Endothelial cell of umbilical vein (primary cell): Measurements from ENCODE around the gene TRIM23. TPM values are rescaled to one million over a fixed set of nuclear protein-coding genes. Genes with fewer than 3 reads are reported as not detected.
"Not testable (repeated sequence)": the region's sequence is repeated elsewhere in the genome, so short reads cannot be mapped to it uniquely, and the experiment has no call there.

Source experiments
- BruUV-seq: library from RNA; stranded (reverse); fragments of 400-500 nt; replicated peaks from 2 replicates; lab custom pipeline; 2021; lab: Mats Ljungman, UMichigan
- CTCF ChIA-PET: fragments of 300-600, 350-600 bp; sonication (Branson Sonifier 250); formaldehyde crosslinking; loops from one replicate; lab custom pipeline; 2021; ENCODE audit warnings: antibody characterized with exemption, inconsistent platforms; lab: Charles Lee
- POLR2A ChIA-PET: fragments of 300-600, 350-600 bp; sonication (Branson Sonifier 250); formaldehyde crosslinking; loops from one replicate; lab custom pipeline; 2021; ENCODE audit warnings: antibody characterized with exemption, inconsistent platforms; lab: Charles Lee
- DNase-seq: peaks from one replicate; pipeline ENCODE4 v3.0.0-alpha.2; 2011; ENCODE audit warnings: low read depth, low spot score
- FAIRE-seq: peaks from 2 replicates; lab custom pipeline; 2011; peaks lifted over from hg19 to GRCh38; lab: Jason Lieb, UNC
- H2AFZ ChIP-seq: 2 replicates; pipeline ENCODE4 v1.6.0; 2012; ENCODE audit warnings: low read depth, low read length, control low read depth, inconsistent platforms
- H3K27ac ChIP-seq: 2 replicates; pipeline ENCODE4 v1.5.1; 2011; ENCODE audit warnings: low read depth, mild to moderate bottlenecking, control low read depth, low read length, moderate library complexity; ENCODE audit not compliant: insufficient read depth
- H3K27me3 ChIP-seq, 2 experiments: 2 replicates each; pipeline versions ENCODE4 v1.6.0 to v1.6.1; 2011; ENCODE audit warnings: low read length in 2 of 2, mixed read lengths in 1 of 2; ENCODE audit not compliant: control insufficient read depth in 2 of 2, insufficient read depth in 2 of 2
- H3K36me3 ChIP-seq, 2 experiments: 2 replicates in 1 of 2; 3 replicates in 1 of 2; pipeline ENCODE4 v1.5.1; 2011; ENCODE audit warnings: low read length in 2 of 2, mild to moderate bottlenecking in 1 of 2, moderate library complexity in 1 of 2; ENCODE audit not compliant: control insufficient read depth in 2 of 2, insufficient read depth in 2 of 2; ENCODE audit errors: extremely low read depth in 1 of 2
- H3K4me1 ChIP-seq: 3 replicates; pipeline ENCODE4 v1.5.1; 2011; ENCODE audit warnings: mild to moderate bottlenecking, low read length; ENCODE audit not compliant: control insufficient read depth, insufficient read depth; ENCODE audit errors: extremely low read depth
- H3K4me2 ChIP-seq: 2 replicates; pipeline ENCODE4 v1.6.1; 2011; ENCODE audit warnings: low read length, control low read depth, mixed read lengths; ENCODE audit not compliant: insufficient read depth
- H3K4me3 ChIP-seq, 3 experiments: fragments of 200-600 bp in 1 of 3; sonication (generic), shearing (Covaris generic) in 1 of 3; replicated peaks in 1 of 3; 2 replicates each; pipeline ENCODE4 v1.5.1; 2011 to 2016; ENCODE audit warnings: control low read depth in 3 of 3, low read length in 3 of 3, mild to moderate bottlenecking in 2 of 3, inconsistent platforms in 1 of 3, low read depth in 1 of 3, moderate library complexity in 1 of 3; ENCODE audit not compliant: insufficient read depth in 1 of 3
- H3K79me2 ChIP-seq: 2 replicates; pipeline ENCODE4 v1.6.0; 2012; ENCODE audit warnings: low read length, inconsistent platforms; ENCODE audit not compliant: control insufficient read depth, insufficient read depth
- H3K9ac ChIP-seq: replicated peaks from 2 replicates; pipeline ENCODE3; 2011; ENCODE audit warnings: low read length, control low read depth; ENCODE audit not compliant: insufficient read depth; ENCODE audit errors: extremely low read depth
- H3K9me1 ChIP-seq: replicated peaks from 3 replicates; pipeline ENCODE4 v1.6.0; 2011; ENCODE audit warnings: mild to moderate bottlenecking, low read length; ENCODE audit not compliant: control insufficient read depth, insufficient read depth; ENCODE audit errors: extremely low read depth
- H3K9me3 ChIP-seq: replicated peaks from 2 replicates; pipeline ENCODE4 v1.5.1; 2012; ENCODE audit warnings: low read length, inconsistent platforms; ENCODE audit not compliant: control insufficient read depth, insufficient read depth
- H4K20me1 ChIP-seq: replicated peaks from 2 replicates; pipeline ENCODE3; 2011; ENCODE audit warnings: mild to moderate bottlenecking, low read length; ENCODE audit not compliant: control insufficient read depth, insufficient read depth; ENCODE audit errors: extremely low read depth
- EZH2 ChIP-seq: IDR thresholded peaks from 2 replicates; pipeline ENCODE4 v1.6.1; 2012; ENCODE audit warnings: borderline replicate concordance, low read depth, mild to moderate bottlenecking, moderate library complexity, low read length, inconsistent platforms; ENCODE audit not compliant: severe bottlenecking
- FOS ChIP-seq: IDR thresholded peaks from 2 replicates; pipeline ENCODE4 v1.6.1; 2011; ENCODE audit warnings: mild to moderate bottlenecking, low read length, moderate library complexity, borderline replicate concordance; ENCODE audit not compliant: insufficient read depth
- GATA2 ChIP-seq: IDR thresholded peaks from 2 replicates; pipeline ENCODE4 v1.7.0; 2011; ENCODE audit warnings: low read depth, mild to moderate bottlenecking, moderate library complexity, mixed read lengths, low read length; ENCODE audit not compliant: insufficient read length, insufficient read depth
- JUN ChIP-seq: IDR thresholded peaks from 2 replicates; pipeline ENCODE4 v1.6.1; 2011; ENCODE audit warnings: borderline replicate concordance, low read depth; ENCODE audit not compliant: insufficient read length, insufficient read depth
- MYC ChIP-seq: IDR thresholded peaks from one replicate; pipeline ENCODE4 v1.6.1; 2011; ENCODE audit warnings: mild to moderate bottlenecking, low read depth, low read length
- POLR2A ChIP-seq: IDR thresholded peaks from 2 replicates; pipeline ENCODE4 v1.6.1; 2012; ENCODE audit warnings: low read depth, mild to moderate bottlenecking, control low read depth, low read length
- POLR2AphosphoS5 ChIP-seq: IDR thresholded peaks from 2 replicates; pipeline ENCODE4 v1.6.1; 2012; ENCODE audit warnings: low read depth, mild to moderate bottlenecking, control low read depth, low read length, moderate library complexity; ENCODE audit not compliant: insufficient read depth
- dilution Hi-C: fragments of 300-500 bp; cut with MboI; formaldehyde crosslinking; loops from one replicate; pipeline ENCODE4 v1.15.0; 2019; ENCODE audit warnings: low sequenced_read_pairs; ENCODE audit not compliant: extremely low pct_ligation_motif_present
- intact Hi-C: fragments of 100-400 bp; cut with micrococcal nuclease; formaldehyde crosslinking; loops from one replicate; pipeline ENCODE4 v1.10.0; 2022
- polyA plus RNA-seq, 4 experiments: library from polyadenylated mRNA; depleted of rRNA in 3 of 4; stranded (reverse) in 3 of 4; unstranded in 1 of 4; fragments of >200 nt; gene quantifications; 2 replicates each; pipeline versions ENCODE4 v1.2.1 to v1.2.3, GENCODE V29; 2011 to 2012; ENCODE audit warnings: missing spikeins in 1 of 4
- total RNA-seq: library from RNA; stranded (reverse); gene quantifications from 2 replicates; pipeline ENCODE4 v1.2.3, GENCODE V29; 2021
- TF ChIP-seq, protein P1 (sequence below), 2 donors: IDR thresholded peaks; 1 replicate in 1 of 2; 2 replicates in 1 of 2; pipeline ENCODE4 v1.5.1; 2011; ENCODE audit warnings: low read length in 2 of 2, mild to moderate bottlenecking in 2 of 2, moderate library complexity in 2 of 2, control low read depth in 1 of 2, inconsistent platforms in 1 of 2, low read depth in 1 of 2; ENCODE audit not compliant: insufficient read depth in 1 of 2; ENCODE audit errors: extremely low read depth in 1 of 2
- TF ChIP-seq, protein P2 (sequence below): IDR thresholded peaks from 2 replicates; pipeline ENCODE4 v1.6.1; 2011; ENCODE audit not compliant: insufficient read depth, insufficient read length

Gene TRIM23
- total and polyA plus RNA-seq, 2 donors (not counting 3 experiments of a cell fraction or from before 2014, with no cell fraction given): 2.2 to 10.6 TPM

DNA sequence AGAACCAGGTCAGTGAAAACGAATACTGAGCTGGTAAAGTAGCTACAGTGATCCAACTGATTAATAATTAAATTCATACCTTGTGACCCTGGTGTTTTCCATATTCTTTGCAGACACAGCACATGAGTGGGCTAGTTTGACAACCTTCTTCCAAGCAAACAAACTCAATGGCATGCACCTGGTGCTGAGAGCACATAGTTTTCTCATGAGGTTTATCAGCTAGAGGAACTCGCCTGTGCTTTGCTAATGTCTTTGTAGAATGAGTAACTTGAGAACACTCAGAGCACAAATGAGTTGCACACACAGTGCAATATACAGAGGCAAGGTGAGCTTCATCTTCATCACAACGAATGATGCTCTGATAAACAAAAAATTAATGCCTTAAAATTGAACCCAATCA lies 12.6 kb downstream of the TRIM23 start:
- Histone ChIP-seq H3K27ac (no peak overlapping the region), H3K9me1 (no peaks in the 10 kb centered on the region), H3K4me1 (no peaks in the 10 kb centered on the region), H3K36me3 (peaks cover 10 to 12% of the 10 kb centered on the region in 2 experiments), H3K9ac (no peak overlapping the region), H3K4me2 (no peak overlapping the region), H4K20me1 (no peaks in the 10 kb centered on the region), H2AFZ (no peak overlapping the region), H3K79me2 (peaks cover 2% of the 10 kb centered on the region), H3K4me3 (no peak overlapping the region), H3K27me3 (no peaks in the 10 kb centered on the region), H3K9me3 (no peaks in the 10 kb centered on the region)
- CTCF ChIA-PET: interaction anchor here (1.4 kb wide), 1 partner anchor 22 kb away, joined by 3 read pairs; no protein-coding TSS in a partner anchor
- intact Hi-C loops: no loop called here
- no peak for TF ChIP-seq MYC
- TF ChIP-seq, protein P1, sequence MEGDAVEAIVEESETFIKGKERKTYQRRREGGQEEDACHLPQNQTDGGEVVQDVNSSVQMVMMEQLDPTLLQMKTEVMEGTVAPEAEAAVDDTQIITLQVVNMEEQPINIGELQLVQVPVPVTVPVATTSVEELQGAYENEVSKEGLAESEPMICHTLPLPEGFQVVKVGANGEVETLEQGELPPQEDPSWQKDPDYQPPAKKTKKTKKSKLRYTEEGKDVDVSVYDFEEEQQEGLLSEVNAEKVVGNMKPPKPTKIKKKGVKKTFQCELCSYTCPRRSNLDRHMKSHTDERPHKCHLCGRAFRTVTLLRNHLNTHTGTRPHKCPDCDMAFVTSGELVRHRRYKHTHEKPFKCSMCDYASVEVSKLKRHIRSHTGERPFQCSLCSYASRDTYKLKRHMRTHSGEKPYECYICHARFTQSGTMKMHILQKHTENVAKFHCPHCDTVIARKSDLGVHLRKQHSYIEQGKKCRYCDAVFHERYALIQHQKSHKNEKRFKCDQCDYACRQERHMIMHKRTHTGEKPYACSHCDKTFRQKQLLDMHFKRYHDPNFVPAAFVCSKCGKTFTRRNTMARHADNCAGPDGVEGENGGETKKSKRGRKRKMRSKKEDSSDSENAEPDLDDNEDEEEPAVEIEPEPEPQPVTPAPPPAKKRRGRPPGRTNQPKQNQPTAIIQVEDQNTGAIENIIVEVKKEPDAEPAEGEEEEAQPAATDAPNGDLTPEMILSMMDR (IDR thresholded peaks at IDR 0.05; ENCODE audit: extremely low read depth in 1 of 2, insufficient read depth in 1 of 2, low read depth in 1 of 2, low read length in 2 of 2): no peak
- no peak for TF ChIP-seq GATA2
- no peak for TF ChIP-seq POLR2AphosphoS5
- no peak for TF ChIP-seq JUN
- no peak for TF ChIP-seq POLR2A
- TF ChIP-seq FOS: no peak
- TF ChIP-seq EZH2: no peak
- TF ChIP-seq, protein P2, sequence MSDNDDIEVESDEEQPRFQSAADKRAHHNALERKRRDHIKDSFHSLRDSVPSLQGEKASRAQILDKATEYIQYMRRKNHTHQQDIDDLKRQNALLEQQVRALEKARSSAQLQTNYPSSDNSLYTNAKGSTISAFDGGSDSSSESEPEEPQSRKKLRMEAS: no peak
- no TSS peak for BruUV-seq
- DNase-seq (no peak), FAIRE-seq (no peak)
- POLR2A ChIA-PET: no interaction called here
- dilution Hi-C loops: no loop called here

DNA sequence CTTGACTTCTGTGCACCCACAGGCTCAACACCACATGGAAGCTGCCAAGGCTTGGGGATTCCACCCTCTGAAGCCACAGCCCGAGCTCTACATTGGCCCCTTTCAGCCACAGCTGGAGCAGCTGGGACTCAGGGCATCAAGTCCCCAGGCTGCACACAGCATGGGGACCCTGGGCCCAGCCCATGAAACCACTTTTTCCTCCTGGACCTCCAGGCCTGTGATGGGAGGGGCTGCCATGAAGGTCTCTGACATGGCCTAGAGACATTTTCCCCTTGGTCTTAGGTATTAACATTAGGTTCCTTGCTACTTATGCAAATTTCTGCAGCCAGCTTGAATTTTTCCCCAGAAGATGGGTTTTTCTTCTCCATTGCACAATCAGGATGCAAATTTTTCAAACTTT lies 22.4 kb downstream of the TRIM23 start:
- H4K20me1 ChIP-seq, POLR2A ChIA-PET, H3K27me3 ChIP-seq, H3K79me2 ChIP-seq, H3K36me3 ChIP-seq, FAIRE-seq, H3K4me2 ChIP-seq, H3K4me3 ChIP-seq, DNase-seq, dilution Hi-C loops, H3K9ac ChIP-seq, H2AFZ ChIP-seq, BruUV-seq, H3K9me1 ChIP-seq, H3K4me1 ChIP-seq, H3K9me3 ChIP-seq, intact Hi-C loops, H3K27ac ChIP-seq, CTCF ChIA-PET: not testable (repeated sequence)
